Activated T-helper 17 cell treated with anti-CD3 and anti-CD28 coated beads, Interleukin-2, amount 50 U/mL, for 72 hours (primary cell): ENCODE measurements around the gene ADIPOR1. TPM values are rescaled to one million over a fixed set of nuclear protein-coding genes. Genes with fewer than 3 reads are reported as not detected.
"Not testable (repeated sequence)": the region's sequence is repeated elsewhere in the genome, so short reads cannot be mapped to it uniquely, and the experiment has no call there.

Experiments
- ATAC-seq: fragments of 150-1000 bp; cut with Tn5 transposase; replicated peaks from 2 replicates; pipeline ENCODE4 v1.10.0; 2021; ENCODE audit warnings: mild to moderate bottlenecking, moderate library complexity
- H3K27ac Mint-ChIP-seq: one replicate; pipeline ENCODE4 v1.8.0; 2022; ENCODE audit warnings: mixed read lengths
- H3K27me3 Mint-ChIP-seq: one replicate; pipeline ENCODE4 v1.8.0; 2022; ENCODE audit warnings: mixed read lengths
- H3K36me3 Mint-ChIP-seq: one replicate; pipeline ENCODE4 v1.8.0; 2022; ENCODE audit warnings: low read depth, mild to moderate bottlenecking, mixed read lengths
- H3K4me1 Mint-ChIP-seq: one replicate; pipeline ENCODE4 v1.8.0; 2022; ENCODE audit warnings: mixed read lengths
- H3K4me3 Mint-ChIP-seq: one replicate; pipeline ENCODE4 v1.8.0; 2022; ENCODE audit warnings: mild to moderate bottlenecking, mixed read lengths
- H3K9me3 Mint-ChIP-seq: one replicate; pipeline ENCODE4 v1.8.0; 2022; ENCODE audit warnings: mixed read lengths
- total RNA-seq, 2 donors: library from RNA; stranded (reverse); gene quantifications; one replicate each; pipeline ENCODE4 v1.2.3, GENCODE V29; 2022

ADIPOR1 gene
- total RNA-seq, 2 donors from 2014 or later, result 71.0 to 102 TPM

DNA sequence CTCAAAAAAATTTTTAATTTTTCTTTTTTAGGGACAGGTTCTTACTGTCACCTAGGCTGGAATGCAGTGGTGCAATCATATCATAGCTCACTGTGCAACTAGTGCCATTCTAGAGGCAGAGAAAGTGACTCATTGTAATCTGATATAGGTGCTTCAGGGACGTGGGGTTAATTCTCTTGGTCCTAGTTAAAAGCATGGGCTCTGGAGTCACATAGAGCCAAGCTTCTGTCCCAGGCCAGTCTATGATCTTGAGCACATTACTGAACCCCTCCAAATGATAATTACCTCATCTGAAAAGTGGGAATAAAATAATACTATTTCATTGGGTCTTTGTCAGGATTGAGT, 1.1 kb upstream of the ADIPOR1 start:
- H3K27ac Mint-ChIP-seq, result no peak overlapping the region
- H3K4me3 Mint-ChIP-seq, result peak overlapping the region; percentile 91
- H3K27me3 Mint-ChIP-seq, result no peaks in the 10 kb centered on the region
- peaks cover 34% of the 10 kb centered on the region for H3K36me3 Mint-ChIP-seq
- peaks cover 14% of the 10 kb centered on the region for H3K4me1 Mint-ChIP-seq
- H3K9me3 Mint-ChIP-seq, result no peaks in the 10 kb centered on the region
- no peak for ATAC-seq

DNA sequence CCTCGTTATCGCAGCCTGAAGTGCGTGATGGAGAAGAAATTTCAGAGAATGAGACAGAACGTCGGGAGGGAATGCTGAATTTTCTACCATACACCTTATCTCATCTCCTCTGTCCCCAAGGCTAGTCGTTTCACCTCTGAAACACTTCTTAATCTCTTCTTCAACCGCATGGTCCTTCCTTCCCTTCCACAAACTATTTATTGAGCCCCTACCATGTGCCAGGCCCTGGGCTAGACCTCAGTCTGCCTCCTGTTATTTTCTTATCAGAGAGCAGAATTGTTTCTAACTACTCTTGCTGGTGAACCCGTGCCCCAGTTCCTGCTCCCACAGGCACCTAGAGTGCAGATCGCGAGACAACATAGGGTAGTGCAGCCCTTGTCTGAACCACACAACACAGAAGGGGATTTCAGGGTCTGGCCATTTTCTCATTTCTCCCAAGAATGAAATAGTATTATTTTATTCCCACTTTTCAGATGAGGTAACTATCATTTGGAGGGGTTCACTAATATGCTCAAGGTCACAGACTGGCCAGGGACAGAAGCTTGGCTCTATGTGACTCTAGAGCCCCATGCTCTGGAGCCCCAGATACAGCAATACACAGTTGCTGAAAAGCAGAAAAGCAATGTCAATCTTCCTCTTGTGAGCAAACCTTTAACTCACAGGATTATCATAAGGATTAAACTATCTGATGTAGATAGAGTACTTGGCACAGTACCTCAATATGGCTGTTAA, 598 bp upstream of the ADIPOR1 start:
- ATAC-seq, result peak; percentile 10
- Mint-ChIP-seq H3K27ac (peak overlapping the region; percentile 88), H3K36me3 (peaks cover 28% of the 10 kb centered on the region), H3K4me3 (peak overlapping the region; percentile 91), H3K27me3 (no peaks in the 10 kb centered on the region), H3K4me1 (peaks cover 19% of the 10 kb centered on the region), H3K9me3 (no peaks in the 10 kb centered on the region)

DNA sequence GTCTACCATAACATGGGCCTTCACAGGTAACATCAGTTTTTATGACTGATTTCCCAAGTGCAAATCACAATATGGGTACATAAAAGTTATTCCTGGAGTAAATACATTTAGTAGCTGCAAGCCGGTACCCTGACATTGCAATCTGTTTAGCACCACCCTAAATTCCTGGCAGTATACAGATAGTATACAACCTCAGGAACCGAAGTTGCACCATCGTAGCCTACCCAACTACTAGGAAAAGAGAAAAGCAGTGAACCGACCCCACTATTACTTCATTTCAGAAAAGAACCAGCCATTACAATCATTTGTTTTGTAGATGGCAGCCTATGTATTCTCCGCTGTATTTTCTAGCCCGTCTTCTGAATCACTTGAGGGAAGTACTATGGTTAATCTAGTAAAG, 1.1 kb downstream of the ADIPOR1 start:
- no peaks in the 10 kb centered on the region for H3K27me3 Mint-ChIP-seq
- no peak for ATAC-seq
- peak overlapping the region; percentile 91 for H3K4me3 Mint-ChIP-seq
- H3K9me3 Mint-ChIP-seq, result no peaks in the 10 kb centered on the region
- H3K4me1 Mint-ChIP-seq, result peaks cover 29% of the 10 kb centered on the region
- H3K27ac Mint-ChIP-seq, result peak overlapping the region; percentile 49
- peaks cover 20% of the 10 kb centered on the region for H3K36me3 Mint-ChIP-seq

DNA sequence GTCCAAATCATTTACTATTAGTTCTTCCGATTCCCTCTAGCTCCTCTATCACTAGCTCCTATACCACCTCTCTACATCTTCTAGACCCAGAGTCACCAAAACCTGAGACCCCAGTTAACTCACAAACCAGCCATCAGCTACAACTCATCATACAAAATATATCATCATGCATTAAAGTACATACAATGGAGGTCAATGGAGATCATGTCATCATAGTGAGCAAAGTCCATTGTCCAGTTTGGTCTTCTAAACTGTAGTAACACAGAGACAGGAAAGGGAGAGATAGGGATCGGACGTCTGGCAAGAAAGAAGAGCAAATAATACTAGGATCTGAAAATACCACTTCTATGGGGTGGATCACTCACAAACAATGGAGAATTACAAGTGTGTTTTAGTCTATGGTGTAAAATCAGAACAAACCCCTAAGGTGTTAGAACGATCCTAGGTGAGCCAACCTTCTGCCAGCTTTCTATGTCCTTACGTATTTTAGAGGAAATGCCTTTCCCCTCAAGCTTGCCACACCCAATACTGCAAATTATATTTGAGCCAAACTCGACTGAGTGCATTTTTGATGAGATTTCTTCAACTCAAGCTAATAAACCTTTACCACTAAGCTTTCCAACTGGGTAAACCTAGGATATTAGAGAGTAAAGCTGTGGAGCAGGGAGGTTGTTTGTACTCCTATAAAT, 3.9 kb downstream of the ADIPOR1 start:
- Mint-ChIP-seq H3K4me1 (peaks cover 35% of the 10 kb centered on the region), H3K36me3 (peaks cover 43% of the 10 kb centered on the region), H3K9me3 (no peaks in the 10 kb centered on the region), H3K27me3 (no peaks in the 10 kb centered on the region), H3K4me3 (no peak overlapping the region), H3K27ac (no peak overlapping the region)
- no peak for ATAC-seq

DNA sequence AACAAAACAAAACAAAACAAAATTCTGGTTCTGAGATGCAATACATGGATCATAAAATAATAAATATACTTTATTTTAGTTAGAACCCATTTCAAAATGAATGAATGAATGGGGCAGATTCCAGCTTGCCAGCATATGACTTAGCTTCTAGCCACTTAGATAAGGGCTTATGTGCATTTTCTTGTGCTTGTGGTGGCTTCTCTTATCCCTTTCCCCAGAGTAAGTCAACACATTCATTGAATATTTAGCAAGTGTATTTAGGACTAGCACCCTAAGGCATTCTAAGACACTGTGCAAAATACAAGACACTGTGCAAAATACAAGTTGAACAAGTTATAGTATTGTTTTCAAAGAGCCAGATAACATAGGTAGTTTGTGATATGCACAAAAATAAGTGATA, 4.7 kb downstream of the ADIPOR1 start:
- Mint-ChIP-seq H3K27ac (no peak overlapping the region), H3K4me3 (no peak overlapping the region), H3K27me3 (no peaks in the 10 kb centered on the region), H3K4me1 (peaks cover 31% of the 10 kb centered on the region), H3K36me3 (peaks cover 51% of the 10 kb centered on the region), H3K9me3 (no peaks in the 10 kb centered on the region)
- no peak for ATAC-seq

DNA sequence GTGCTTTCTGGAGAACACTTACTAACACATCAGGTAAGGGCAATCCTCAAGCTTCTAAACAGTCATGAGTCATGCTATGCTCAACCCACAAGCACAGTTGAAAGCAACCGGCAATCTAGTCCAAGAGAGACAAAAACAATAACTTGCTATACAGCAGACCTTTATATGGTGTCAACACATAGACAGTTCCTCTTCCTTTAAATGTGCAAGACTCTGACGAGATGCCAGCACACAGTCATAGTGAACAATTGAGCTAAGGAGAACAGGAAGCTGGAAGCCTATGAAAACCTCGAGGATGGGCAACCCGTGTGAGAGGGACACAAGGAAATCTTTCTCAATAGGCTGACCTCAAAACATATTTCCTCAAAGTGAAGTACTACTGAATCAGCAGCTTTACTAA, 5.3 kb downstream of the ADIPOR1 start:
- ATAC-seq, result peak; percentile 85
- Mint-ChIP-seq H3K27ac (peak overlapping the region; percentile 61), H3K27me3 (no peaks in the 10 kb centered on the region), H3K4me1 (peaks cover 33% of the 10 kb centered on the region), H3K4me3 (peak overlapping the region; percentile 19), H3K36me3 (peaks cover 57% of the 10 kb centered on the region), H3K9me3 (no peaks in the 10 kb centered on the region)

DNA sequence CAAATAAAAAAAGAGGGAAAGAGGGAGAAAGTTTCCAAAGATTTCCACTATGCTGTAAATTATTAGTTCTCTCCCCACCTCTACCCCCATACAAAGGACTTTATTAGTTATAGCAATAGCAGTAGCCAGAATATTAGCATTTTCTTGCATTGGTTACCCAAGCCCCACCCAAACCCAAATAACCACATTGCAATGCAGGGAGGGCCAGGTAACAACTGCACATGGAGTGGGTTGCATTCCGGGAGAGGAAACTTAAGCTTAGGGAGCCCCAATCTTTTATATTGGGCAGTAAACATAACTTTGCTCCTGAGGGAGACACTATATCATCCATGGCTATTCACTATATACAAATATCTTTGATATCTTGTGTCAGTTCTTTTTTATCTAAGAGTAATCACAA, 6.0 kb downstream of the ADIPOR1 start:
- H3K9me3 Mint-ChIP-seq, result no peaks in the 10 kb centered on the region
- no peak overlapping the region for H3K4me3 Mint-ChIP-seq
- no peak for ATAC-seq
- no peaks in the 10 kb centered on the region for H3K27me3 Mint-ChIP-seq
- H3K27ac Mint-ChIP-seq, result peak overlapping the region; percentile 66
- peaks cover 33% of the 10 kb centered on the region for H3K4me1 Mint-ChIP-seq
- H3K36me3 Mint-ChIP-seq, result peaks cover 63% of the 10 kb centered on the region

DNA sequence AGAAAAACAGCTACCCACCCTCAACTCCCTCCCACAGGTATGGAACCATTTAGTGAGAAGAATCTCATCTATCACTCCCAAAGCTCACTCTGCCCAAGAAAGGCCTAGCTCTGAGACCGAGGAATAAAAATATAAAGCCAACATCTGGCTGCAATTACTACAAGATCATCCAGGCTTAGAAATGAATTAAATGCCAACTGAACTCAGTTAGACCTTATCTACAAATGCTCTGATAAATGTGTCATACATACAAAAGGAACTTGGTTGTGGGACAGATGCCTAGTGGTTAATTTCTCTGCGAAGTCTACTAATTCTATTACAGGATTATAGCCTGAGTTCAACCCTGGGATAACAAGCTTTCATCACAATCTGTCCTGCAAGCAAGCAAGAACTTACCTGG, 6.7 kb downstream of the ADIPOR1 start:
- Mint-ChIP-seq H3K9me3 (no peaks in the 10 kb centered on the region), H3K27ac (peak overlapping the region; percentile 66), H3K36me3 (peaks cover 67% of the 10 kb centered on the region), H3K27me3 (no peaks in the 10 kb centered on the region), H3K4me1 (peaks cover 31% of the 10 kb centered on the region), H3K4me3 (no peak overlapping the region)
- no peak for ATAC-seq

DNA sequence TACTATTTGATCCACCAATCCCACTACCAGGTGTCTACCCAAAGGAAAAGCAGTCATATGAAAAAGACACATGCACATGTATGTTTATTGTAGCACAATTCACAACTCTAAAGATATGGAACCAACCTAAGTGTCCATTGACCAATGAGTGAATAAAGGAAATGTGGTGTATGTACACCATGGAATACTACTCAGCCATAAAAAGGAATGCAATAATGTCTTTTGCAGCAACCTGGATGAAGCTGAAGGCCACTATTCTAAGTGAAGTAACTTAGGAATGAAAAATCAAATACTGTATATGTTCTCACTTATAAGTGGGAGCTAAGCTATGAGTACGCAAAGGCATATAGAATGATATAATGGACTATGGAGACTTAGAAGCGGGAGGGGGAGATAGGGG, 12.6 kb downstream of the ADIPOR1 start:
- Mint-ChIP-seq H3K27me3 (no peaks in the 10 kb centered on the region), H3K4me3 (no peak overlapping the region), H3K4me1 (peaks cover 4% of the 10 kb centered on the region), H3K36me3 (peaks cover 99% of the 10 kb centered on the region), H3K9me3 (no peaks in the 10 kb centered on the region), H3K27ac (no peak overlapping the region)
- ATAC-seq, result no peak

DNA sequence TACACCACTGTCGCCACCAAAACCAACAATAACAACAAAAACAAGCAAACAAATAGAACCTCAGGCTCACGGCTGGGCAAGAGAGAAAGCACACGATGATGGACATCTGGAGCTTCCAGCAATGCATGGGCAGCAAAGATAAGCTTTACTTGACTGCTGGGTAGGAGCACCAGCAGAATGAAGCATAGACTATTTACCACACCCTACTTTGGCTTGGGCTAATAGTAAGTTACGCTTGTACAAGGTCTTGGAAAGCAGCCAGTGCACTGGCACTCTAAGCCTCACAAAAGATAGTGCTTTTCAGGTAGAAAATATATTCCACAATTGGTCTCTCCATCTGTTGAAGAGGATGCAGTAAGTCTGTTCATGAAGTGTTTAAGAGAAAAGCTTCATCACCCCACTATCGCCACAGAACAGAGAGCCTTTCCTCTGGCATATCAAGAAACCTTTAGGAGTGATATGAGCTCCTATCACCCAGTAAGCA, 13.6 kb downstream of the ADIPOR1 start:
- H3K27ac Mint-ChIP-seq, result no peak overlapping the region
- H3K4me1 Mint-ChIP-seq, result peaks cover 4% of the 10 kb centered on the region
- peaks cover 99% of the 10 kb centered on the region for H3K36me3 Mint-ChIP-seq
- no peaks in the 10 kb centered on the region for H3K27me3 Mint-ChIP-seq
- H3K4me3 Mint-ChIP-seq, result no peak overlapping the region
- ATAC-seq, result no peak
- no peaks in the 10 kb centered on the region for H3K9me3 Mint-ChIP-seq

DNA sequence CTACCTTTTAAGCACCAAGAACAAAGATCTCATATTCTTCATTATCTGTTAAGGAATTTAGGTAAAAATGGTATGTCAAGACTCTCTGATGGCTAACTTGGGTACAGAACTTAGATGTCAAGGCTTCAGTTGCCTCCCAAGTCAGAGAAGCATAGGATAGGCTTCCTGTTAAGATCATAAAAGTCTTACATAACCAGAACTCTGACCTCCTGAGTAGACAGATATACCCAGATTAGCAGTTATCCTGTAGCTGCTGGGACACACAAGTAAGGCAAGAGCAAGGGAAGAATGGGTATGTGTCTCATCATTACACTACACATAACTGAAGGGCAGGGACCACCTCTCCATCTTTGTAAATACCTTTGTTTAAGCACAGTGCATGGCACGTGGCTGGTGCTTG, 15.7 kb downstream of the ADIPOR1 start:
- Mint-ChIP-seq H3K4me1 (no peaks in the 10 kb centered on the region), H3K4me3 (no peak overlapping the region)

DNA sequence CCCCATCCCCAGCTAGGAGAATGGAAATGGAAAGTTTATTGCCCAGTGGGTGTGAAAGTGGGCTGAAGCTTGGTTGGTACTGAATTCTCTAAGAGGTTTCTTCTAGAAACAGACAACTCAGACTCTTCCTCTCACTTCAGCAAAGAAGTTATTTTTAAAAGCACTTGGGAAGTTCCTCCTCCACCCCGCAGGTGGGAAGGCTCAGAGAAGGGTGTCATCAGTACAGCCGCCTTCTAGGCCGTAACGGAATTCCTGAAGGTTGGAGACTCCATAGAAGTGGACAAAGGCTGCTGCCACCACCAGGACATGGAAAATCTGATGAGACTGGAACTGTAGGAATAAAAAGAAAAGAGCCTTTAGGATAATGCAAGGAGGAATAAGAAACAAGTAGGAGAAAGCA, 16.7 kb downstream of the ADIPOR1 start:
- Mint-ChIP-seq H3K9me3 (no peaks in the 10 kb centered on the region), H3K36me3 (peaks cover 73% of the 10 kb centered on the region), H3K27me3 (no peaks in the 10 kb centered on the region), H3K27ac (no peak overlapping the region), H3K4me1 (no peaks in the 10 kb centered on the region), H3K4me3 (no peak overlapping the region)
- no peak for ATAC-seq

More for the DNA sequence above, 15.7 kb downstream of the ADIPOR1 start:
- H3K9me3 Mint-ChIP-seq, result no peaks in the 10 kb centered on the region
- H3K27ac Mint-ChIP-seq, result no peak overlapping the region
- H3K27me3 Mint-ChIP-seq, result no peaks in the 10 kb centered on the region
- ATAC-seq, result no peak
- H3K36me3 Mint-ChIP-seq, result peaks cover 83% of the 10 kb centered on the region

DNA sequence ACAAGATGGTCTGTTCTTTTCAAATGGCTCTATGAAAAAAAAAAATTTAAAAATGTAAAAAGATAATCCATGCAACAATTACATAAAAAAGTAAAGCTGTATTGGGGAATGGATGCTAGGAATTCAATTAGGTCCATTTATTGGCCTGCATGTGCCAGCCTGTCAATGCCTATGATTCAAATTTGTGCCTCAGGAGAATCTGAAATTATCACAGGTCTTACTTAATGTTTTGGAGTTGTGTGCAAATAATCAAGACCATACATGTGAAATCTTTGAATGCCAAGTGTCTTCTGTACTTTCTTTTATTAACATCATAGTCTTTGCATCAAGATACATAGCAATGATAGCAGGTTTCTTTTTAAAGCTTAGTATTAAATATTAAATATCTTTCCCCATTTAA, 17.6 kb downstream of the ADIPOR1 start:
- no peak overlapping the region for H3K27ac Mint-ChIP-seq
- no peak for ATAC-seq
- H3K4me3 Mint-ChIP-seq, result no peak overlapping the region
- no peaks in the 10 kb centered on the region for H3K9me3 Mint-ChIP-seq
- peaks cover 65% of the 10 kb centered on the region for H3K36me3 Mint-ChIP-seq
- no peaks in the 10 kb centered on the region for H3K27me3 Mint-ChIP-seq
- no peaks in the 10 kb centered on the region for H3K4me1 Mint-ChIP-seq

DNA sequence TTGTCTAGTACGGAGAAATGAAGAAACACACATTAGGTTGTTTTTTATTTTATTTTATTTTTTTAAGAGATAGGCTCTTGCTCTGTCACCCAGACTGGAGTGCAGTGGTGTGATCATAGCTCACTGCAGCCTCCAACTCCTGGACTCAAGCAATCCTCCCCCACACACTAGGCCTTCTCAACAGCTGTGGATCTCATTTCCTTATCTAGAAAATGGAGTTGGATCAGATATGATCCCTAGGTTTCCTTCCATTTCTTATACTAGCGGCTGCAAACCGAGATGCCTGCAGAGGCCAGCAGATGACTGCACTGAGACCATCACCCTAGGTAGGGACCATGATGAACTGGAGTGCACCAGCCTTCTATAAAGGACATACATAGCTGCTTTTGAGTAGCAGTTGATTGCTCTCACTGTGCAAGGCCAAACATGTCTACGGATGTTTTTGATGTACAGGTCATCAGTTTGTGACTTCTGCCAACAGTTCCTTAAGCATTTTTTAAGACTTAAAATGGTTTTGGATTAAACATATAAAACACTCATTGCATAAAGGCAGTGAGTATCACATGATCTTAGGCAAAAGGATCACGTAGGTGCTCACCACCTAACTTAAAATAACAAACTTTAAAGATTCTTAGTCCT, 19.7 kb downstream of the ADIPOR1 start:
- H3K9me3 Mint-ChIP-seq, result no peaks in the 10 kb centered on the region
- H3K4me1 Mint-ChIP-seq, result peaks cover 2% of the 10 kb centered on the region
- ATAC-seq, result no peak
- no peak overlapping the region for H3K27ac Mint-ChIP-seq
- peaks cover 43% of the 10 kb centered on the region for H3K36me3 Mint-ChIP-seq
- no peak overlapping the region for H3K4me3 Mint-ChIP-seq
- H3K27me3 Mint-ChIP-seq, result peaks cover 3% of the 10 kb centered on the region

DNA sequence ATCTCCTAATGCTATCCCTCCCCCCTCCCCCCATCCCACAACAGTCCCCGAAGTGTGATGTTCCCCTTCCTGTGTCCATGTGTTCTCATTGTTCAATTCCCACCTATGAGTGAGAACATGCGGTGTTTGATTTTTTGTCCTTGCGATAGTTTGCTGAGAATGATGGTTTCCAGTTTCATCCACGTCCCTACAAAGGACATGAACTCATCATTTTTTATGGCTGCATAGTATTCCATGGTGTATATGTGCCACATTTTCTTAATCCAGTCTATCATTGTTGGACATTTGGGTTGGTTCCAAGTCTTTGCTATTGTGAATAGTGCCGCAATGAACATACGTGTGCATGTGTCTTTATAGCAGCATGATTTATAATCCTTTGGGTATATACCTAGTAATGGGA, 21.7 kb downstream of the ADIPOR1 start:
- H3K27me3 Mint-ChIP-seq, H3K4me1 Mint-ChIP-seq, H3K27ac Mint-ChIP-seq, H3K4me3 Mint-ChIP-seq, ATAC-seq, H3K9me3 Mint-ChIP-seq: not testable (repeated sequence)
- peaks cover 23% of the 10 kb centered on the region for H3K36me3 Mint-ChIP-seq
